HepG2 (cell line): Measurements from ENCODE around the gene DENND5A. TPM values are rescaled to one million over a fixed set of nuclear protein-coding genes. Genes with fewer than 3 reads are reported as not detected.

ENCODE experiments used
- ATAC-seq: fragments of 200-7000 bp; cut with Tn5 transposase; 3 replicates; pipeline ENCODE4 v1.9.1; 2020; ENCODE audit warnings: mild to moderate bottlenecking, moderate library complexity
- BruUV-seq: library from RNA; stranded (reverse); fragments of 400-500 nt; replicated peaks from 2 replicates; lab custom pipeline; 2021; lab: Mats Ljungman, UMichigan
- CTCF ChIA-PET: fragments of 300-600 bp; formaldehyde crosslinking; extraction: SDS; loops from one replicate; lab custom pipeline; 2021; ENCODE audit warnings: low total read pairs, inconsistent platforms, low intra/inter-chr PET ratio; lab: Yijun Ruan, JAX
- POLR2A ChIA-PET: fragments of 350-600 bp; sonication (Branson Sonifier 250); formaldehyde crosslinking; loops from one replicate; lab custom pipeline; 2020; ENCODE audit warnings: antibody characterized with exemption, inconsistent platforms; lab: Yijun Ruan, JAX
- DNase-seq: peaks from one replicate; pipeline ENCODE4 v3.0.0-alpha.2; 2015; ENCODE audit warnings: low spot score
- FAIRE-seq: peaks from 3 replicates; lab custom pipeline; 2011; peaks lifted over from hg19 to GRCh38; lab: Jason Lieb, UNC
- H2AFZ ChIP-seq: one replicate; pipeline ENCODE4 v1.6.1; 2011; ENCODE audit warnings: low read length, inconsistent platforms
- H3K27ac ChIP-seq: fragments of 300-600 bp; 3 replicates; pipeline ENCODE4 v1.8.0; 2011; ENCODE audit warnings: mixed run types, mild to moderate bottlenecking, mixed read lengths, low read length, inconsistent platforms; ENCODE audit not compliant: insufficient read depth; ENCODE audit errors: extremely low read length
- H3K27me3 ChIP-seq, 2 experiments: fragments of 200-600 bp in 1 of 2; 2 replicates in 1 of 2; 3 replicates in 1 of 2; pipeline versions ENCODE4 v1.6.0 to v1.8.0; 2011; ENCODE audit warnings: low read length in 2 of 2, mild to moderate bottlenecking in 2 of 2, moderate library complexity in 2 of 2, inconsistent platforms in 1 of 2; ENCODE audit not compliant: insufficient read depth in 2 of 2, control insufficient read depth in 1 of 2
- H3K36me3 ChIP-seq, 2 experiments: fragments of 200-600 bp in 1 of 2; replicated peaks in 1 of 2; 2 replicates in 1 of 2; 3 replicates in 1 of 2; pipeline versions ENCODE4 v1.5.1 to v1.8.0; 2011; ENCODE audit warnings: low read length in 2 of 2, inconsistent platforms in 1 of 2; ENCODE audit not compliant: insufficient read depth in 2 of 2, control insufficient read depth in 1 of 2
- H3K4me1 ChIP-seq: 2 replicates; pipeline ENCODE4 v1.5.1; 2012; ENCODE audit warnings: low read length, inconsistent platforms; ENCODE audit not compliant: insufficient read depth
- H3K4me2 ChIP-seq: 2 replicates; pipeline ENCODE4 v1.6.0; 2011; ENCODE audit warnings: low read depth, low read length, inconsistent platforms
- H3K4me3 ChIP-seq, 3 experiments: fragments of 200-600 bp in 1 of 3; sonication (generic), shearing (Covaris generic) in 1 of 3; replicated peaks in 1 of 3; 2 replicates each; pipeline ENCODE4 v1.5.1; 2011 to 2016; ENCODE audit warnings: low read length in 3 of 3, inconsistent platforms in 2 of 3, low read depth in 2 of 3, mild to moderate bottlenecking in 2 of 3, control low read depth in 1 of 3, mixed read lengths in 1 of 3; ENCODE audit not compliant: insufficient read depth in 1 of 3
- H3K79me2 ChIP-seq: one replicate; pipeline ENCODE4 v1.6.1; 2011; ENCODE audit warnings: low read length, inconsistent platforms; ENCODE audit not compliant: insufficient read depth
- H3K9ac ChIP-seq: 2 replicates; pipeline ENCODE4 v1.6.0; 2011; ENCODE audit warnings: mild to moderate bottlenecking, low read depth, low read length, inconsistent platforms; ENCODE audit not compliant: insufficient read depth
- H3K9me3 ChIP-seq: 2 replicates; pipeline ENCODE4 v1.5.1; 2012; ENCODE audit warnings: mild to moderate bottlenecking, low read length
- H4K20me1 ChIP-seq: 2 replicates; pipeline ENCODE4 v1.6.0; 2011; ENCODE audit warnings: inconsistent platforms, mild to moderate bottlenecking, low read length, moderate library complexity; ENCODE audit not compliant: insufficient read depth
- ARID5B ChIP-seq: IDR thresholded peaks from 2 replicates; pipeline ENCODE4 v1.4.0; 2020; ENCODE audit warnings: mild to moderate bottlenecking, missing genetic modification reagents
- CAMTA2 ChIP-seq: sonication (generic); formaldehyde crosslinking; IDR thresholded peaks from 2 replicates; pipeline ENCODE4 v1.4.0; 2020; ENCODE audit warnings: mild to moderate bottlenecking, missing genetic modification reagents, borderline replicate concordance
- CREB1 ChIP-seq, 2 experiments: fragments of 450-650 bp in 1 of 2; IDR thresholded peaks; 2 replicates each; pipeline ENCODE4 v1.6.1; 2016 to 2017; ENCODE audit warnings: control low read depth in 1 of 2, mild to moderate bottlenecking in 1 of 2, missing compliant biosample characterization in 1 of 2, missing genetic modification characterization in 1 of 2
- HCFC1 ChIP-seq: fragments of 150-350 bp; IDR thresholded peaks from 2 replicates; pipeline ENCODE4 v1.6.1; 2014; ENCODE audit warnings: low read depth, low read length
- HNF4A ChIP-seq: sonication (generic); formaldehyde crosslinking; IDR thresholded peaks from 2 replicates; pipeline ENCODE4 v1.4.0; 2020; ENCODE audit warnings: missing genetic modification reagents
- KDM2A ChIP-seq: sonication (generic); formaldehyde crosslinking; IDR thresholded peaks from 2 replicates; pipeline ENCODE4 v1.4.0; 2020; ENCODE audit warnings: low read depth, missing genetic modification reagents, borderline replicate concordance
- RFXAP ChIP-seq: sonication (generic); formaldehyde crosslinking; IDR thresholded peaks from 2 replicates; pipeline ENCODE4 v1.4.0; 2020; ENCODE audit warnings: missing genetic modification reagents, borderline replicate concordance
- SETDB1 ChIP-seq: sonication (generic); formaldehyde crosslinking; IDR thresholded peaks from 2 replicates; pipeline ENCODE4 v1.5.1; 2020; ENCODE audit warnings: missing genetic modification reagents, mild to moderate bottlenecking, borderline replicate concordance
- TBX2 ChIP-seq: sonication (generic); formaldehyde crosslinking; IDR thresholded peaks from 2 replicates; pipeline ENCODE4 v1.5.0; 2020; ENCODE audit warnings: missing genetic modification reagents, mild to moderate bottlenecking, borderline replicate concordance
- TP53 ChIP-seq: sonication (generic); formaldehyde crosslinking; conservative IDR thresholded peaks from 2 replicates; pipeline ENCODE4 v1.4.0; 2020; ENCODE audit warnings: missing genetic modification reagents
- WIZ ChIP-seq: sonication (generic); formaldehyde crosslinking; IDR thresholded peaks from 2 replicates; pipeline ENCODE4 v1.5.1; 2020; ENCODE audit warnings: mild to moderate bottlenecking, missing genetic modification reagents
- ZFP37 ChIP-seq: sonication (generic); formaldehyde crosslinking; IDR thresholded peaks from 2 replicates; pipeline ENCODE4 v1.4.0; 2020; ENCODE audit warnings: missing genetic modification reagents, borderline replicate concordance
- ZNF160 ChIP-seq: sonication (generic); formaldehyde crosslinking; IDR thresholded peaks from 2 replicates; pipeline ENCODE4 v1.8.0; 2022; ENCODE audit warnings: mild to moderate bottlenecking, inconsistent platforms, missing genetic modification reagents
- ZNF354B ChIP-seq: sonication (generic); formaldehyde crosslinking; IDR thresholded peaks from 2 replicates; pipeline ENCODE4 v1.8.0; 2022; ENCODE audit warnings: mild to moderate bottlenecking, missing genetic modification reagents
- ZNF546 ChIP-seq: sonication (generic); formaldehyde crosslinking; conservative IDR thresholded peaks from 2 replicates; pipeline ENCODE4 v1.8.1; 2023; ENCODE audit warnings: mild to moderate bottlenecking, missing genetic modification reagents
- ZNF674 ChIP-seq: sonication (generic); formaldehyde crosslinking; IDR thresholded peaks from 2 replicates; pipeline ENCODE4 v1.5.0; 2020; ENCODE audit warnings: low read depth, mild to moderate bottlenecking, missing genetic modification reagents
- WGBS: methylation state at CpG from one replicate; pipeline ENCODE4 v1.1.6; 2017; ENCODE audit warnings: low lambda C conversion rate; 5-methylcytosine and 5-hydroxymethylcytosine counted together
- in situ Hi-C: cut with HindIII; loops from 2 replicates; pipeline ENCODE4 v1.10.0; 2017; ENCODE audit warnings: low pct_unique_long_range_greater_than_20kb; ENCODE audit not compliant: extremely low pct_ligation_motif_present
- intact Hi-C: fragments of 100-400 bp; cut with micrococcal nuclease; formaldehyde crosslinking; loops from one replicate; pipeline ENCODE4 v1.10.0; 2022; ENCODE audit not compliant: unreplicated experiment
- polyA plus RNA-seq, 8 experiments: library from polyadenylated mRNA; depleted of rRNA in 3 of 8; stranded (reverse) in 7 of 8; unstranded in 1 of 8; fragments of >200 nt; fragmentation: Illumina TruSeq in 4 of 8; extraction: Trizol in 4 of 8; gene quantifications; 2 replicates each; pipeline versions ENCODE4 v1.2.1 to v1.2.3, GENCODE V29; 2011 to 2016; ENCODE audit warnings: low read depth in 4 of 8, missing spikeins in 1 of 8, mixed read lengths in 1 of 8; ENCODE audit not compliant: insufficient read depth in 1 of 8
- total RNA-seq, 5 experiments: library from RNA; depleted of rRNA; stranded (reverse); fragments of >200 nt; fragmentation: Illumina TruSeq; extraction: Trizol; gene quantifications; 2 replicates each; pipeline ENCODE4 v1.2.3, GENCODE V29; 2016; ENCODE audit warnings: low read depth in 1 of 5
- TF ChIP-seq, protein P1 (sequence below): sonication (generic); formaldehyde crosslinking; IDR thresholded peaks from 2 replicates; pipeline ENCODE4 v1.4.0; 2020; ENCODE audit warnings: missing genetic modification reagents

The DENND5A gene
- total and polyA plus RNA-seq, 2 of the 13 experiments (the other 11 are each of a cell fraction or from before 2014, with no cell fraction given) = 63.3 to 145 TPM

DNA sequence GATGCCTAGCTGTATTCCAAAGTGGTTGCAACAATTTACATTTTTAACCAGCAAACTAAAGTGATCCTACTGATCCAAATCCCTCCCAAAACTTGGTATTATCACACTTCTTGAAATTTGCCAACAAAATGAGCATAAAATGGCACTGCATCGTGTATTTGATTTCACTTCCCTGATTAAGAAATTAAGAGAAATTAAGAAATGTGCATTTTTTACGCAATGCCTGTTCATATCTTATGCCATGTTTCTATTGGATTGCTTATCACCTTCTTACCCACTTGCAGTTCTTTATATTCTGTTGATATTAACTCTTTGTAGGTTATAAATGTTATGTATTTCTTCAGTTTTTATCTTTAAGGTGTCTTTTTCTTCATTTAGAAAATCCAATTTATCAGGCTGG, 80.6 kb downstream of the DENND5A start:
- 99% methylated on average over 2 of the region's 2 CpGs for WGBS
- no TSS peak for BruUV-seq
- CTCF ChIA-PET = no interaction called here

More for the DNA sequence above, 80.6 kb downstream of the DENND5A start:
- TF ChIP-seq, protein P1, sequence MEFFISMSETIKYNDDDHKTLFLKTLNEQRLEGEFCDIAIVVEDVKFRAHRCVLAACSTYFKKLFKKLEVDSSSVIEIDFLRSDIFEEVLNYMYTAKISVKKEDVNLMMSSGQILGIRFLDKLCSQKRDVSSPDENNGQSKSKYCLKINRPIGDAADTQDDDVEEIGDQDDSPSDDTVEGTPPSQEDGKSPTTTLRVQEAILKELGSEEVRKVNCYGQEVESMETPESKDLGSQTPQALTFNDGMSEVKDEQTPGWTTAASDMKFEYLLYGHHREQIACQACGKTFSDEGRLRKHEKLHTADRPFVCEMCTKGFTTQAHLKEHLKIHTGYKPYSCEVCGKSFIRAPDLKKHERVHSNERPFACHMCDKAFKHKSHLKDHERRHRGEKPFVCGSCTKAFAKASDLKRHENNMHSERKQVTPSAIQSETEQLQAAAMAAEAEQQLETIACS (CRISPR knock-in tag) = no peak
- TF ChIP-seq ZNF354B (CRISPR knock-in tag) (no peak), RFXAP (no peak), CAMTA2 (CRISPR knock-in tag) (no peak), TP53 (CRISPR knock-in tag) (no peak), WIZ (CRISPR knock-in tag) (no peak), SETDB1 (CRISPR knock-in tag) (no peak), ZNF674 (no peak), ZNF546 (CRISPR knock-in tag) (no peak), ARID5B (CRISPR knock-in tag) (no peak), HCFC1 (no peak), ZNF160 (CRISPR knock-in tag) (no peak), ZFP37 (CRISPR knock-in tag) (no peak), CREB1 (IDR thresholded peaks at IDR 0.05) (no peak), CREB1 (CRISPR knock-in tag; IDR thresholded peaks at IDR 0.05) (no peak), TBX2 (CRISPR knock-in tag) (no peak), KDM2A (CRISPR knock-in tag) (no peak), HNF4A (no peak)
- H3K9ac ChIP-seq = no peak overlapping the region
- H3K27ac ChIP-seq = no peak overlapping the region
- H4K20me1 ChIP-seq = no peaks in the 10 kb centered on the region
- H3K9me3 ChIP-seq = no peaks in the 10 kb centered on the region
- POLR2A ChIA-PET = no interaction called here
- intact Hi-C loops (no loop called here), in situ Hi-C loops (no loop called here)
- H3K4me1 ChIP-seq = no peaks in the 10 kb centered on the region
- H3K27me3 ChIP-seq = no peaks in the 10 kb centered on the region
- H3K4me2 ChIP-seq = no peak overlapping the region
- H3K4me3 ChIP-seq = no peak overlapping the region
- H3K36me3 ChIP-seq = peaks cover 6 to 37% of the 10 kb centered on the region in 2 experiments
- ATAC-seq (no peak), DNase-seq (no peak), FAIRE-seq (no peak)
- H3K79me2 ChIP-seq = no peaks in the 10 kb centered on the region
- no peak overlapping the region for H2AFZ ChIP-seq
